K562 (cell line): ENCODE results near the gene RNU6-9. TPM values are rescaled to one million over a fixed set of nuclear protein-coding genes. Genes with fewer than 3 reads are reported as not detected.

Experiments used
- BRF2 ChIP-seq: IDR thresholded peaks from 3 replicates; pipeline ENCODE4 v1.6.1; 2011; ENCODE audit warnings: borderline replicate concordance, mild to moderate bottlenecking; ENCODE audit not compliant: insufficient read length, insufficient read depth
- CCNT2 ChIP-seq: IDR thresholded peaks from 2 replicates; pipeline ENCODE4 v1.6.1; 2011; ENCODE audit warnings: borderline replicate concordance, low read depth, mild to moderate bottlenecking, moderate library complexity, mixed read lengths, low read length; ENCODE audit not compliant: insufficient read length; ENCODE audit errors: extremely low read depth
- CHD7 ChIP-seq: fragments of 200-600 bp; sonication (generic); IDR thresholded peaks from one replicate; pipeline ENCODE4 v1.6.1; 2012; ENCODE audit warnings: mild to moderate bottlenecking, low read depth, low read length, inconsistent platforms
- DEAF1 ChIP-seq: fragments of 450-650 bp; formaldehyde crosslinking; IDR thresholded peaks from 2 replicates; pipeline ENCODE4 v1.4.0; 2020; ENCODE audit warnings: mild to moderate bottlenecking, moderate library complexity
- HDAC3 ChIP-seq: fragments of 450-650 bp; IDR thresholded peaks from 2 replicates; pipeline ENCODE4 v1.6.1; 2018; ENCODE audit warnings: borderline replicate concordance, mild to moderate bottlenecking, moderate library complexity; ENCODE audit not compliant: partially characterized antibody
- MCM2 ChIP-seq: fragments of 450-650 bp; IDR thresholded peaks from 2 replicates; pipeline ENCODE4 v1.6.1; 2017; ENCODE audit warnings: low read depth, mild to moderate bottlenecking
- NR3C1 ChIP-seq: sonication (generic); formaldehyde crosslinking; IDR thresholded peaks from 2 replicates; pipeline ENCODE4 v1.8.1; 2022; ENCODE audit warnings: missing genetic modification reagents
- POLR2G ChIP-seq: fragments of 200-400 bp; formaldehyde crosslinking; IDR thresholded peaks from 2 replicates; pipeline ENCODE4 v1.6.1; 2017; ENCODE audit warnings: low read depth, mild to moderate bottlenecking, antibody characterized with exemption, low read length, moderate library complexity
- PTRF ChIP-seq: fragments of 450-650 bp; IDR thresholded peaks from 2 replicates; pipeline ENCODE4 v1.6.1; 2016; ENCODE audit warnings: mild to moderate bottlenecking, missing genetic modification characterization, missing compliant biosample characterization
- RBM22 ChIP-seq: fragments of 200-400 bp; formaldehyde crosslinking; IDR thresholded peaks from 2 replicates; pipeline ENCODE4 v1.6.1; 2018; ENCODE audit warnings: low read length, low read depth; ENCODE audit not compliant: poor library complexity, severe bottlenecking
- SIRT6 ChIP-seq: IDR thresholded peaks from one replicate; pipeline ENCODE4 v1.6.1; 2012; ENCODE audit warnings: low read depth, mild to moderate bottlenecking, control low read depth, inconsistent platforms, low read length, moderate library complexity
- SNRNP70 ChIP-seq: fragments of 200-400 bp; formaldehyde crosslinking; optimal IDR thresholded peaks from 2 replicates; pipeline ENCODE3; 2017; ENCODE audit warnings: low read depth, low read length
- ZBTB7A ChIP-seq: IDR thresholded peaks from 2 replicates; pipeline ENCODE4 v1.6.1; 2011; ENCODE audit warnings: low read depth, mild to moderate bottlenecking, low read length, moderate library complexity, borderline replicate concordance; ENCODE audit not compliant: control insufficient read depth
- polyA plus RNA-seq, 8 experiments: library from polyadenylated mRNA; depleted of rRNA in 4 of 8; stranded (reverse) in 5 of 8; unstranded in 3 of 8; fragments of >200 nt; fragmentation: Nextera tagmentation in 2 of 8; fragmentation: Illumina TruSeq in 1 of 8; extraction: Ambion mirVana in 2 of 8; extraction: Trizol in 1 of 8; gene quantifications; 2 replicates each; pipeline versions ENCODE4 v1.2.1 to v1.2.3, GENCODE V29; 2011 to 2014; ENCODE audit warnings: inconsistent platforms in 1 of 8, missing spikeins in 1 of 8
- total RNA-seq, 7 experiments: library from RNA; depleted of rRNA in 6 of 7; stranded (reverse); fragments of >200 nt in 6 of 7; fragmentation: Illumina TruSeq in 2 of 7; extraction: Trizol in 2 of 7; gene quantifications; 2 replicates each; pipeline versions ENCODE4 v1.2.1 to v1.2.3, GENCODE V29; 2011 to 2021; ENCODE audit warnings: low replicate concordance in 1 of 7

The RNU6-9 gene
- total and polyA plus RNA-seq, 9 of the 15 experiments (the other 6 are each of a cell fraction or from before 2014, with no cell fraction given), result not detected

- no peak for TF ChIP-seq CHD7
- TF ChIP-seq PTRF, result no peak
- no peak for TF ChIP-seq MCM2
- TF ChIP-seq BRF2, result no peak
- peak; percentile 49 for TF ChIP-seq CCNT2
- no peak for TF ChIP-seq NR3C1 (CRISPR knock-in tag)
- peak; percentile 83 for TF ChIP-seq POLR2G
- peak; percentile 30; the same call in 1 of the 2 replicates for TF ChIP-seq ZBTB7A
- no peak for TF ChIP-seq HDAC3
- no peak for TF ChIP-seq DEAF1 (CRISPR knock-in tag)
- no peak for TF ChIP-seq SIRT6
- peak; percentile 50 for TF ChIP-seq SNRNP70
- TF ChIP-seq RBM22, result peak; percentile 90
These were observed 25.3 kb upstream of the RNU6-9 start (continued) for GRCh38 chr19:867855-868457.
